GM18870 (cell line): Measurements from ENCODE around the gene ADIPOR2.
A peak's percentile ranks its signal among the peaks of the same experiment; 100 is the strongest.

Experiments
- ATAC-seq: cut with Tn5 transposase; IDR thresholded peaks from one replicate; pipeline ENCODE4 v1.9.1; 2021; ENCODE audit warnings: moderate library complexity; ENCODE audit not compliant: unreplicated experiment

ADIPOR2 gene

GRCh38 chr12:1769809-1770494 is 79.1 kb downstream of the ADIPOR2 start:
- no peak for ATAC-seq

GRCh38 chr12:1773937-1774655 is 83.2 kb downstream of the ADIPOR2 start:
- no peak for ATAC-seq

- ATAC-seq, result no peak
Measured at GRCh38 chr12:1776170-1776921, 85.5 kb downstream of the ADIPOR2 start.

- ATAC-seq, result no peak
Measured at GRCh38 chr12:1777798-1778197, 86.9 kb downstream of the ADIPOR2 start.

GRCh38 chr12:1778911-1779310 is 88.0 kb downstream of the ADIPOR2 start:
- ATAC-seq, result no peak

- no peak for ATAC-seq
Measured at GRCh38 chr12:1779783-1780182, 88.9 kb downstream of the ADIPOR2 start.

GRCh38 chr12:1781772-1782171 is 90.9 kb downstream of the ADIPOR2 start:
- no peak for ATAC-seq

- no peak for ATAC-seq
Measured at GRCh38 chr12:1782215-1782614, 91.3 kb downstream of the ADIPOR2 start.

GRCh38 chr12:1787714-1788113 is 96.8 kb downstream of the ADIPOR2 start:
- ATAC-seq, result no peak

GRCh38 chr12:1790444-1790843 is 99.6 kb downstream of the ADIPOR2 start:
- ATAC-seq, result no peak

- no peak for ATAC-seq
Measured at GRCh38 chr12:1791104-1791841, 100.4 kb downstream of the ADIPOR2 start.

GRCh38 chr12:1792406-1792805 is 101.5 kb downstream of the ADIPOR2 start:
- ATAC-seq, result no peak

- ATAC-seq, result no peak
Measured at GRCh38 chr12:1793426-1794210, 102.7 kb downstream of the ADIPOR2 start.

GRCh38 chr12:1794440-1795090 is 103.7 kb downstream of the ADIPOR2 start:
- ATAC-seq, result no peak

- ATAC-seq, result no peak
Measured at GRCh38 chr12:1795221-1795784, 104.4 kb downstream of the ADIPOR2 start.

- ATAC-seq, result peak; percentile 73
Measured at GRCh38 chr12:1795785-1796514, 105.1 kb downstream of the ADIPOR2 start.

GRCh38 chr12:1796515-1797010 is 105.7 kb downstream of the ADIPOR2 start:
- peak; percentile 5 for ATAC-seq

GRCh38 chr12:1797011-1797901 is 106.4 kb downstream of the ADIPOR2 start:
- ATAC-seq, result no peak
